Sigmoid colon (tissue), 7 donors: ENCODE results near the gene RILP. TPM values are rescaled to one million over a fixed set of nuclear protein-coding genes. Genes with fewer than 3 reads are reported as not detected.

Experiments
- DNase-seq: peaks from one replicate; pipeline ENCODE4 v3.0.0-alpha.2; 2019
- H3K27ac ChIP-seq, 4 donors: fragments of 200-600 bp; sonication (generic); one replicate each; pipeline ENCODE4 v1.5.1; 2016 to 2019; ENCODE audit warnings: mild to moderate bottlenecking in 1 of 4
- H3K27me3 ChIP-seq, 3 donors: fragments of 200-600 bp; sonication (generic); one replicate each; pipeline ENCODE4 v1.5.1; 2019; ENCODE audit warnings: mild to moderate bottlenecking in 1 of 3
- H3K36me3 ChIP-seq, 4 donors: fragments of 200-600 bp; sonication (generic); one replicate each; pipeline ENCODE4 v1.5.1; 2016 to 2019
- H3K4me1 ChIP-seq, 4 donors: fragments of 200-600 bp; sonication (generic); one replicate each; pipeline ENCODE4 v1.5.1; 2017 to 2019
- H3K4me3 ChIP-seq, 4 donors: fragments of 200-600 bp; sonication (generic); one replicate each; pipeline ENCODE4 v1.5.1; 2017 to 2019; ENCODE audit warnings: mild to moderate bottlenecking in 2 of 4, moderate library complexity in 1 of 4
- H3K9me3 ChIP-seq, 4 donors: fragments of 200-600 bp in 3 of 4; sonication (generic) in 3 of 4; one replicate each; pipeline versions ENCODE4 v1.5.1 to v1.6.1; 2013 to 2019
- EP300 ChIP-seq, 4 donors: sonication (generic); formaldehyde crosslinking; IDR thresholded peaks; one replicate each; pipeline ENCODE4 v1.6.1; 2017; ENCODE audit warnings: antibody characterized with exemption in 4 of 4
- POLR2A ChIP-seq, 2 donors: fragments of 450-650 bp; IDR thresholded peaks; one replicate each; pipeline ENCODE4 v1.6.1; 2016; ENCODE audit warnings: antibody characterized with exemption in 2 of 2, mild to moderate bottlenecking in 2 of 2, moderate library complexity in 2 of 2
- POLR2AphosphoS5 ChIP-seq, 4 donors: sonication (generic); formaldehyde crosslinking; IDR thresholded peaks; one replicate each; pipeline ENCODE4 v1.6.1; 2017; ENCODE audit warnings: antibody characterized with exemption in 4 of 4
- WGBS, 2 donors: extraction: QIAGEN DNeasy Blood & Tissue Kit; methylation state at CpG; one replicate each; pipeline ENCODE4 v1.1.7; 2013; 5-methylcytosine and 5-hydroxymethylcytosine counted together
- intact Hi-C: fragments of 100-400 bp; cut with DNase I; formaldehyde crosslinking; loops from one replicate; pipeline ENCODE4 v1.15.1; 2023
- polyA plus RNA-seq, 3 donors: library from polyadenylated mRNA; stranded (reverse); fragments of 200-250 nt; gene quantifications; one replicate each; pipeline ENCODE4 v1.2.3, GENCODE V29; 2013
- total RNA-seq, 4 donors: library from RNA; depleted of rRNA; stranded (reverse); fragments of >200 nt; gene quantifications; one replicate each; pipeline ENCODE4 v1.1.0, GENCODE V29; 2016
- TF ChIP-seq, protein P1 (sequence below), 4 experiments: fragments of 450-650 bp in 3 of 4; fragments of 200-600 bp in 1 of 4; IDR thresholded peaks; one replicate each; pipeline ENCODE4 v1.5.1; 2016 to 2019; ENCODE audit warnings: antibody characterized with exemption in 4 of 4, mild to moderate bottlenecking in 3 of 4, moderate library complexity in 2 of 4
- donor health status: healthy with polysubstance abuse.
- donor health status: Bipolar disorder and iron deficiency.
- donor health status: healthy.

Gene RILP
- total and polyA plus RNA-seq, 7 donors = 13.6 to 40.5 (median 28.5) TPM

DNA sequence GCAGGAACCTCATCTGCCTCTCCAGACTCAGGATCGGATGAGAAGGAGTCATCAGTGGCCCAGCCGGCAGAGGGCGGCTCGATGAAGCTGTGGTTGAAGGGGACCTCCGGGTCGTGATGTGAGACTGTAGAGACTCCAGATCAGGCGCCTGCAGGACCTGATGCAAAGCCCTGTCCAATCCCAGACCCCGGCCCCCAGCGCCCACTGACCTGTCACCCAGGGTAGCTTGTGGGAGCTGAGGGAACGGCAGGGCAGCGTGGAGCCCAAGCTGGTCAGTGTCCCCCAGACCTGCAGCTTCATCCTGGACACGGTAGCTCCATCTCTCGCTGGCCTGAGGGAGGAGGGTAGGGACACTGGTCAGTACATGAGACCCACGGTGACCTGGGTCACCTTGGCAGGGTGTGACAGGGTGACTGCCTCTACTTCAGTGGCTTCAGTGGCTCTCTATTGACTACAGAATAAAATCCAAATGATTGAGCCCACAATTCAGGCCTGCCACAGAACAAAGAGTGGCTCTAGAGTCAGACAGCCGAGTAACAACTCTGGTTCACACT is 12.9 kb downstream of the RILP start:
- Histone ChIP-seq H3K27me3 (no peaks in the 10 kb centered on the region), H3K9me3 (no peaks in the 10 kb centered on the region), H3K4me3 (no peak overlapping the region), H3K36me3 (peaks cover 0 to 4% (median 0%) of the 10 kb centered on the region in 4 donors), H3K4me1 (no peaks in the 10 kb centered on the region), H3K27ac (no peak overlapping the region)
- no peak for DNase-seq
- intact Hi-C loops = no loop called here
- 86 to 88% methylated on average over 15 of the region's 15 CpGs for WGBS, 2 donors
- TF ChIP-seq EP300 (IDR thresholded peaks at IDR 0.05) (no peak), POLR2A (IDR thresholded peaks at IDR 0.05) (no peak), POLR2AphosphoS5 (IDR thresholded peaks at IDR 0.05) (no peak)
- TF ChIP-seq, protein P1, sequence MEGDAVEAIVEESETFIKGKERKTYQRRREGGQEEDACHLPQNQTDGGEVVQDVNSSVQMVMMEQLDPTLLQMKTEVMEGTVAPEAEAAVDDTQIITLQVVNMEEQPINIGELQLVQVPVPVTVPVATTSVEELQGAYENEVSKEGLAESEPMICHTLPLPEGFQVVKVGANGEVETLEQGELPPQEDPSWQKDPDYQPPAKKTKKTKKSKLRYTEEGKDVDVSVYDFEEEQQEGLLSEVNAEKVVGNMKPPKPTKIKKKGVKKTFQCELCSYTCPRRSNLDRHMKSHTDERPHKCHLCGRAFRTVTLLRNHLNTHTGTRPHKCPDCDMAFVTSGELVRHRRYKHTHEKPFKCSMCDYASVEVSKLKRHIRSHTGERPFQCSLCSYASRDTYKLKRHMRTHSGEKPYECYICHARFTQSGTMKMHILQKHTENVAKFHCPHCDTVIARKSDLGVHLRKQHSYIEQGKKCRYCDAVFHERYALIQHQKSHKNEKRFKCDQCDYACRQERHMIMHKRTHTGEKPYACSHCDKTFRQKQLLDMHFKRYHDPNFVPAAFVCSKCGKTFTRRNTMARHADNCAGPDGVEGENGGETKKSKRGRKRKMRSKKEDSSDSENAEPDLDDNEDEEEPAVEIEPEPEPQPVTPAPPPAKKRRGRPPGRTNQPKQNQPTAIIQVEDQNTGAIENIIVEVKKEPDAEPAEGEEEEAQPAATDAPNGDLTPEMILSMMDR (IDR thresholded peaks at IDR 0.05) = no peak

DNA sequence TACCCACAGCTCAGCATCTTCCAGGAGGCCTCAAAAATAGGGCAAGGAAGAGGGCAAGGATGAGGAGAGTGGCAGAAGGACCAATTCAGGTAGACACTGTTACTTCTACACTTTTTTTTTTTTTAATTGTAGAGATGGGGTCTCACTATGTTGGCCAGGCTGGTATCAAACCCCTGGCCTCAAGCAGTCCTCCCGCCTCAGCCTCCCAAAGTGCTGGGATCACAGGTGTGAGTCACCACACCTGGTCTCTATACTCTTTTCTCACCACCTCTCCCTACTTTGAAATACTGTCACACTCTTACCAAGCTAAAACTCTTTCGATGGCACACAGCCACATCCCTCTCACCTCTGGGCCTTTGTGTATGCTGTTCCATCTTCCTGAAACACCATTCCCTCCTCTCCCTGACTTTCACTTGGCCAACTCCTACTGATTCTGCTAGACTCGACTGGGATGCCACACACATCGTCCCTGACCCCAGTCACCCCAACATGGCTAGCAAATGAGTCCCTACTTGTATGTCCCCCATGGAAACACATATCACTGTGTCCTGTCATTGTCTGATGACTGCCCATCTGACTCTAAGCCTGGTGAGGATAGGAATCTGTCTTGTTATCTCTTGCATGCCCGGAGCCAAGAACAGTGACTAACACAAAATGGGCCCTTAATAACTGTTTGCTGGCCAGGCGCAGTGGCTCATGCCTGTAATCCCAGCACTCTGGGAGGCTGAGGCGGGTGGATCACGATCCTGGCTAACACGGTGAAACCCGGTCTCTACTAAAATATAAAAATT is 13.8 kb downstream of the RILP start:
- TF ChIP-seq, protein P1 (IDR thresholded peaks at IDR 0.05) = no peak
- TF ChIP-seq POLR2AphosphoS5 (IDR thresholded peaks at IDR 0.05) (no peak), EP300 (IDR thresholded peaks at IDR 0.05) (no peak), POLR2A (IDR thresholded peaks at IDR 0.05) (no peak)
- no peak for DNase-seq
- Histone ChIP-seq H3K4me3 (no peak overlapping the region), H3K4me1 (no peaks in the 10 kb centered on the region), H3K9me3 (no peaks in the 10 kb centered on the region), H3K27ac (no peak overlapping the region), H3K36me3 (peaks cover 0 to 4% (median 0%) of the 10 kb centered on the region in 4 donors), H3K27me3 (no peaks in the 10 kb centered on the region)
- WGBS, 2 donors = 90% methylated on average over 10 of the region's 10 CpGs
- intact Hi-C loops = no loop called here

DNA sequence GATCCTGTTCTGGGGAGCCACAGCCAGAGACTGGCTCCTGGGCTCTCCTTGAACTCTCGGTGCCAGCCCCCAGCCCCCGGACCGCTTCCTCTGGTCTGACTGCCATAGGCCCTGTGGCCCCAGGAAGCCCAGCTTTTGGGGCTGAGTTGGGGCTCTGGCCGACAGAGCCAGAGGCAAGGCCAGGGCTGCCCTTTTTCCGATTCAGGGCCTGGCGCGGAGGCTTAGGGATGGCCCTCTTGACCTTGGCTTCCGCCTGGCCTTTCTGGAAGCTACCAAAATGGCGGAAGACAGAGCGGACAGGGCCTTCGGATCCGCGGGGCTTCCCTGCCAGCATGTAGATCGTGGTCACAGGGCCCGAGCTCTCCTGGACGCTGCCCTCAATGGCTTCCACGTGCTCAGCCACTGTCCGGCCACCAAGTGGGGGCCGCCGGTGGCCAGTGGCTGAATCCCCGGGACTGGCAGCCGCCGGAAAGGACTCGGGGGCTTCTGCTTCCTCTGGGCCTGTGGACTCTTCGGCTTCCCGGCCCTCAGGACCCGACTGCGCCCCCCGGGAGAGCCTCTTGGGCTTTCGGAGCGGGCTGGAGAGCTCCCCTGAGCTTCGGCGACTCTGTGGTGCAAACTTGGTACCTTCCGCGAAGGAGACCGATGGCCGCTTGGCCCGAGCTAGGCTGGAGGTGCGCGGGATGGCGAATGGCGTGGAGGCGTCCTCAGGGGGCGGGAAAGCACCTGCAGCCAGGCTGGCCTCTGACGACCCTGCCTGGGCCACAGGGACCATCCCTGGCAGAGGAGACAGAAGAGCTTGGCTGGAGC is 14.6 kb downstream of the RILP start:
- H3K27me3 ChIP-seq = no peaks in the 10 kb centered on the region
- no peak overlapping the region for H3K27ac ChIP-seq
- H3K4me3 ChIP-seq = no peak overlapping the region
- 96 to 97% methylated on average over 45 of the region's 45 CpGs for WGBS, 2 donors
- DNase-seq = no peak
- intact Hi-C loops = no loop called here
- H3K4me1 ChIP-seq = peaks cover 0 to 2% (median under 1%) of the 10 kb centered on the region in 4 donors
- TF ChIP-seq, protein P1 (IDR thresholded peaks at IDR 0.05) = no peak
- no peak for TF ChIP-seq POLR2A (IDR thresholded peaks at IDR 0.05)
- no peak for TF ChIP-seq EP300 (IDR thresholded peaks at IDR 0.05)
- TF ChIP-seq POLR2AphosphoS5 (IDR thresholded peaks at IDR 0.05) = no peak
- H3K36me3 ChIP-seq = peaks cover 0 to 4% (median 0%) of the 10 kb centered on the region in 4 donors
- H3K9me3 ChIP-seq = no peaks in the 10 kb centered on the region

DNA sequence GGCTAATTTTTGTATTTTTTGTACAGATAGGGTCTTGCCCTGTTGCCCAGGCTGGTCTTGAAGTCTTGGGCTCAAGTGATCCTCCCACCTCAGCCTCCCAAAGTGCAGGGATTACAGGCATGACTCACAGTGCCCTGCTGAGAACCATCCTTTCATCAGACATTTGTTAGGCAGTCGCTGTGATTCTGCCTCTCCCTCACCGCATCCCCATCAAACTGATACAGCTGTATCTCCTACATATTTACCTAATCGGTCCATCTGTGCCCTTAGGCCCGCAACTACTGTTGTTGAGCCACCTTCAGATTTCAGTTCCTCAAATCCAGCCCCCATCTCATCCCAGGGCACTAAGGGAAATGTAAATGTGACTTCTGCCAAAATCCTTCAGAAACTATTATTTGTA is 19.0 kb downstream of the RILP start:
- DNase-seq = no peak
- 71 to 80% methylated on average over 4 of the region's 4 CpGs for WGBS, 2 donors
- peaks cover 0 to 4% (median 0%) of the 10 kb centered on the region in 4 donors for H3K36me3 ChIP-seq
- intact Hi-C loops = no loop called here
- TF ChIP-seq POLR2A (IDR thresholded peaks at IDR 0.05) (no peak), EP300 (IDR thresholded peaks at IDR 0.05) (no peak), POLR2AphosphoS5 (IDR thresholded peaks at IDR 0.05) (no peak)
- TF ChIP-seq, protein P1 (IDR thresholded peaks at IDR 0.05) = no peak
- no peak overlapping the region for H3K4me3 ChIP-seq
- H3K27me3 ChIP-seq = no peaks in the 10 kb centered on the region
- no peak overlapping the region for H3K27ac ChIP-seq
- H3K4me1 ChIP-seq = peaks cover 0 to 30% (median 20%) of the 10 kb centered on the region in 4 donors
- H3K9me3 ChIP-seq = no peaks in the 10 kb centered on the region
